ENCODE results near the gene TMEM130. TPM values are rescaled to one million over a fixed set of nuclear protein-coding genes. Genes with fewer than 3 reads are reported as not detected.

TMEM130 gene, protein sequence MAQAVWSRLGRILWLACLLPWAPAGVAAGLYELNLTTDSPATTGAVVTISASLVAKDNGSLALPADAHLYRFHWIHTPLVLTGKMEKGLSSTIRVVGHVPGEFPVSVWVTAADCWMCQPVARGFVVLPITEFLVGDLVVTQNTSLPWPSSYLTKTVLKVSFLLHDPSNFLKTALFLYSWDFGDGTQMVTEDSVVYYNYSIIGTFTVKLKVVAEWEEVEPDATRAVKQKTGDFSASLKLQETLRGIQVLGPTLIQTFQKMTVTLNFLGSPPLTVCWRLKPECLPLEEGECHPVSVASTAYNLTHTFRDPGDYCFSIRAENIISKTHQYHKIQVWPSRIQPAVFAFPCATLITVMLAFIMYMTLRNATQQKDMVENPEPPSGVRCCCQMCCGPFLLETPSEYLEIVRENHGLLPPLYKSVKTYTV
- total RNA-seq = not detected

DNA sequence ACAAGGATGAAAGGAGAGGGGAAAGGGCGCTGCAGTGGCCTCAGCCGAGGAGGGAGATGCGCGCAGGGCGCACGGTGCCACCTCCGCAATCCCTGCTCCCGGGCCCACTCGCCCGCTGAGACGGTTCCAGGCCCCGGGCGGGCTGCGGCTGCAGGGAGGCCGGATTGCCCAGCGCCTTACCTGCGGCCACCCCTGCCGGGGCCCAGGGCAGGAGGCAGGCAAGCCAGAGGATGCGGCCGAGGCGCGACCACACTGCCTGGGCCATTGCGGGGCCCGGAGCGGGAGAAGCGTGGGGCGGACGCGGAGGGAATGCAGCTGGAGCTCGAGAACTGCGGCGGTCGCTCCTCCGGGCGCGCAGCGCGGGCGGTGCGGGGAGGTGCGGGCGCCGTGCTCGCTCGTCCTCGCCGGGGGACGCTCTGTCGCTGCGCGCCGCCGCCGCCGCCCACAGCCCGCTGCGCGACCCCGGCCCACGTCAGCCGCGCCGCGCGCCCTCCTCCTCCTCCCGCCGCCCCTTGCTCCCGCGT lies at the start of gene TMEM130:
TSS of gene TMEM130 (minus strand) at position 418 of the 524 bp plus-strand sequence. CDS start at position 265, 153 bp downstream.

DNA sequence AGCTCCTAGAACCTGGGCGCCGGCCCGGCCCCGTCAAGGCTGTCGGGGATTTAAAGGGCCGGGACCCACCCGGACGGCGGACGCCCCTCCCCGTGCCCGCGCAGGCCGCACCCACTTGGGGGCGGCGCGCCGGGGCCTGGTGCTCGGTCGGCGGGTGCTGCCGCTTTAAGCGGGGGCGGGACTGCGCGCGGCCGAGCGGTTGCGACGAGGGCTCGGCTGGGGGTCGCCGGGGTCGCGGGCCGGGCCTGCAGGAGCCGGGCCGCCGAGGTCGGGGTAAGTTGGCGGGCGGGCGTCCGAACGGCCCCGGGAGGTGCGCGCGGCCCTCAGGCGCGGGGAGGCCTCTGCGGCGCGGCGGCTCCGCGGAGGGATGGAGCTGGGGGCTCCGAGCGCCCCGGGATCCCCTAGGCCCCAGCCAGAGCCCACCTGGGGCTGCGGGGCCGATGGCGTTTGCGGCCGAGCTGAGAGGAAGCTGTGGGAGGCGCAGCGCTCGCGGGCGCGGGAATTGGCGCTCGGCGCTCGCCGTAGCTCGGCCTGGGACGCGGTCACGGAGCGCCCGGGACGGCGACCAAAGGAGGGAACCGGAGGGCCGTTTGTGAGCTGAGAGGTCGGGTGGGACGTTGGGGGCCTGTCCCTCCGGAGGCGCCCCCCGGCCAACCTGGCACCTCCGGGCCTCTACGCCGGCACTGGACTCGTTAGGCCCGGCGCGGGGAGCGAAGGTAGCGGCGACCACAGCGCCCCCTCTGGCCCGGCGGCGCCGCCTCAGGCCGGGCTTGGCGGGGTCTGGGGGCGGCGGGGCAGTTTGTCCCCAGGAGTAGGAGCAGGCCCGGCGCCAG lies 8.8 kb upstream of the TMEM130 start, which contains the start of gene TRRAP:
TSS of gene TRRAP (plus strand) at position 168 of the 833 bp plus-strand sequence. CDS start 2,619 bp downstream, outside the sequence.

Small RNA genes lying within 50 kb of the gene (small RNA-seq; reads per million reads assigned to genes)
- 32.9 to 110 reads per million in 2 donors for gene MIR3609

Other genes with a start within 250 kb of the TMEM130 start
- gene TRRAP, start 8.5 kb upstream of the TMEM130 start, total RNA-seq = 10 to 100 TPM; 14.8 to 19.0 TPM

All from melanocyte of skin (primary cell).